H1 (cell line): ENCODE data around the gene LAMP1. TPM values are rescaled to one million over a fixed set of nuclear protein-coding genes. Genes with fewer than 3 reads are reported as not detected.

Experiments
- CTCF ChIA-PET: fragments of 300-600 bp; sonication (Branson Sonifier 250); formaldehyde crosslinking; loops from one replicate; lab custom pipeline; 2021; ENCODE audit not compliant: partially characterized antibody; lab: Charles Lee
- POLR2A ChIA-PET: fragments of 300-600 bp; sonication (Branson Sonifier 250); formaldehyde crosslinking; loops from one replicate; lab custom pipeline; 2021; ENCODE audit warnings: inconsistent platforms; ENCODE audit not compliant: partially characterized antibody; lab: Charles Lee
- DNase-seq, 2 experiments: peaks; one replicate each; pipeline versions ENCODE4 v3.0.0 to v3.0.0-alpha.2; 2010 to 2022; ENCODE audit warnings: low spot score in 2 of 2, low read depth in 1 of 2, mixed read lengths in 1 of 2
- FAIRE-seq: peaks from 2 replicates; lab custom pipeline; 2011; peaks lifted over from hg19 to GRCh38; lab: Jason Lieb, UNC
- H2AFZ ChIP-seq: 2 replicates; pipeline ENCODE4 v1.8.1; 2012; ENCODE audit warnings: low read length, inconsistent platforms
- H2AK5ac ChIP-seq: 2 replicates; pipeline ENCODE4 v1.6.1; 2013; ENCODE audit warnings: low read depth, low read length
- H2BK120ac ChIP-seq: replicated peaks from 2 replicates; pipeline ENCODE3; 2013; ENCODE audit warnings: low read depth, low read length, inconsistent platforms
- H2BK12ac ChIP-seq: 2 replicates; pipeline ENCODE4 v1.6.1; 2013; ENCODE audit warnings: low read depth, low read length
- H2BK15ac ChIP-seq: 2 replicates; pipeline ENCODE4 v1.6.1; 2013; ENCODE audit warnings: low read length
- H2BK20ac ChIP-seq: 2 replicates; pipeline ENCODE4 v1.6.1; 2013; ENCODE audit warnings: low read length
- H2BK5ac ChIP-seq: 2 replicates; pipeline ENCODE4 v1.6.1; 2013; ENCODE audit warnings: low read depth, low read length
- H3K14ac ChIP-seq: 2 replicates; pipeline ENCODE4 v1.6.1; 2013; ENCODE audit warnings: inconsistent platforms; ENCODE audit not compliant: insufficient read length
- H3K18ac ChIP-seq: 2 replicates; pipeline ENCODE4 v1.6.1; 2013; ENCODE audit warnings: low read length; ENCODE audit errors: extremely low read depth
- H3K23ac ChIP-seq: 2 replicates; pipeline ENCODE4 v1.6.1; 2013; ENCODE audit warnings: inconsistent platforms; ENCODE audit not compliant: insufficient read length
- H3K23me2 ChIP-seq: 2 replicates; pipeline ENCODE4 v1.6.1; 2013; ENCODE audit warnings: low read depth, low read length
- H3K27ac ChIP-seq: 2 replicates; pipeline ENCODE4 v1.6.1; 2011; ENCODE audit warnings: low read depth, low read length, inconsistent platforms
- H3K27me3 ChIP-seq, 4 experiments: replicated peaks in 1 of 4; 1 replicate in 1 of 4; 2 replicates in 3 of 4; pipeline versions ENCODE4 v1.6.1 to v1.8.1; 2011 to 2013; ENCODE audit warnings: low read length in 3 of 4, mild to moderate bottlenecking in 3 of 4, inconsistent platforms in 2 of 4, mixed read lengths in 2 of 4, moderate library complexity in 1 of 4; ENCODE audit not compliant: control insufficient read depth in 3 of 4, insufficient read depth in 3 of 4; ENCODE audit errors: extremely low read depth in 1 of 4
- H3K36me3 ChIP-seq, 4 experiments: 2 replicates each; pipeline versions ENCODE4 v1.6.1 to v1.8.1; 2011 to 2013; ENCODE audit warnings: mild to moderate bottlenecking in 4 of 4, low read length in 3 of 4, moderate library complexity in 2 of 4, control low read depth in 1 of 4, inconsistent platforms in 1 of 4; ENCODE audit not compliant: insufficient read depth in 4 of 4, control insufficient read depth in 2 of 4
- H3K4ac ChIP-seq: replicated peaks from 2 replicates; pipeline ENCODE3; 2013; ENCODE audit warnings: low read length, low read depth, mixed read lengths, inconsistent platforms; ENCODE audit not compliant: insufficient read length
- H3K4me1 ChIP-seq, 4 experiments: replicated peaks in 1 of 4; 1 replicate in 1 of 4; 2 replicates in 3 of 4; pipeline versions ENCODE4 v1.6.1 to v1.8.1; 2011 to 2013; ENCODE audit warnings: low read length in 3 of 4, inconsistent platforms in 2 of 4, mixed read lengths in 1 of 4; ENCODE audit not compliant: insufficient read depth in 4 of 4, control insufficient read depth in 3 of 4
- H3K4me2 ChIP-seq, 2 experiments: 2 replicates each; pipeline versions ENCODE4 v1.6.1 to v1.8.1; 2011 to 2013; ENCODE audit warnings: low read depth in 2 of 2, low read length in 2 of 2, control low read depth in 1 of 2, inconsistent platforms in 1 of 2, mild to moderate bottlenecking in 1 of 2; ENCODE audit not compliant: insufficient read depth in 1 of 2
- H3K4me3 ChIP-seq, 4 experiments: fragments of 200-600, 300-600 bp in 1 of 4; sonication (generic), shearing (Covaris generic), sonication (Bioruptor Twin) in 1 of 4; 2 replicates each; pipeline versions ENCODE4 v1.5.1 to v1.8.1; 2011 to 2016; ENCODE audit warnings: low read length in 4 of 4, low read depth in 3 of 4, control low read depth in 2 of 4, inconsistent platforms in 2 of 4, mild to moderate bottlenecking in 2 of 4, mixed read lengths in 1 of 4, moderate library complexity in 1 of 4; ENCODE audit not compliant: insufficient read depth in 2 of 4; ENCODE audit errors: extremely low read depth in 1 of 4
- H3K56ac ChIP-seq: replicated peaks from 2 replicates; pipeline ENCODE3; 2013; ENCODE audit warnings: low read depth, mild to moderate bottlenecking, mixed read lengths, low read length, inconsistent platforms; ENCODE audit not compliant: insufficient read length
- H3K79me1 ChIP-seq: 2 replicates; pipeline ENCODE4 v1.6.1; 2013; ENCODE audit warnings: low read depth, low read length, control low read depth
- H3K79me2 ChIP-seq, 2 experiments: 2 replicates each; pipeline versions ENCODE4 v1.6.1 to v1.8.1; 2012 to 2013; ENCODE audit warnings: low read length in 2 of 2, mild to moderate bottlenecking in 2 of 2, inconsistent platforms in 1 of 2; ENCODE audit not compliant: insufficient read depth in 2 of 2, control insufficient read depth in 1 of 2
- H3K9ac ChIP-seq, 4 experiments: replicated peaks in 1 of 4; 1 replicate in 1 of 4; 2 replicates in 3 of 4; pipeline versions ENCODE4 v1.6.1 to v1.8.1; 2011 to 2013; ENCODE audit warnings: low read depth in 3 of 4, low read length in 3 of 4, control low read depth in 2 of 4, mild to moderate bottlenecking in 2 of 4, moderate library complexity in 2 of 4, inconsistent platforms in 1 of 4; ENCODE audit errors: extremely low read depth in 1 of 4
- H3K9me3 ChIP-seq, 2 experiments: 2 replicates each; pipeline versions ENCODE4 v1.6.1 to v1.8.1; 2012 to 2013; ENCODE audit warnings: mild to moderate bottlenecking in 2 of 2, moderate library complexity in 2 of 2, control low read depth in 1 of 2, inconsistent platforms in 1 of 2, low read depth in 1 of 2, low read length in 1 of 2, mixed read lengths in 1 of 2; ENCODE audit not compliant: insufficient read depth in 2 of 2
- H4K20me1 ChIP-seq, 2 experiments: replicated peaks in 1 of 2; 2 replicates each; pipeline versions ENCODE3 to v1.8.1; 2011 to 2013; ENCODE audit warnings: inconsistent platforms in 2 of 2, low read length in 2 of 2, mild to moderate bottlenecking in 1 of 2; ENCODE audit not compliant: insufficient read depth in 2 of 2, control insufficient read depth in 1 of 2
- H4K5ac ChIP-seq: 2 replicates; pipeline ENCODE4 v1.6.1; 2013; ENCODE audit warnings: low read length, low read depth, mixed read lengths, inconsistent platforms; ENCODE audit not compliant: insufficient read length
- H4K8ac ChIP-seq: 2 replicates; pipeline ENCODE4 v1.8.0; 2013; ENCODE audit warnings: mild to moderate bottlenecking, moderate library complexity, low read length, inconsistent platforms; ENCODE audit not compliant: insufficient read depth; ENCODE audit errors: extremely low read depth
- H4K91ac ChIP-seq: replicated peaks from 2 replicates; pipeline ENCODE3; 2013; ENCODE audit warnings: low read length, mixed read lengths, inconsistent platforms; ENCODE audit not compliant: insufficient read length
- CEBPB ChIP-seq: IDR thresholded peaks from 2 replicates; pipeline ENCODE4 v1.6.1; 2012; ENCODE audit warnings: low read depth, low read length
- PHF8 ChIP-seq: fragments of 200-600 bp; sonication (generic); conservative IDR thresholded peaks from 2 replicates; pipeline ENCODE4 v1.7.1; 2012; ENCODE audit warnings: low read depth, mild to moderate bottlenecking, inconsistent platforms, low read length, moderate library complexity
- POU5F1 ChIP-seq: IDR thresholded peaks from 2 replicates; pipeline ENCODE4 v1.6.1; 2011; ENCODE audit warnings: low read depth, mild to moderate bottlenecking, low read length, moderate library complexity
- SP1 ChIP-seq: IDR thresholded peaks from 2 replicates; pipeline ENCODE4 v1.6.1; 2011; ENCODE audit warnings: low read depth, low read length
- SP4 ChIP-seq: IDR thresholded peaks from 2 replicates; pipeline ENCODE4 v1.6.1; 2012; ENCODE audit warnings: low read length, inconsistent platforms
- WGBS, 2 experiments: shearing (Covaris generic) in 1 of 2; methylation state at CpG; one replicate each; pipeline versions ENCODE4 v1.1.6 to v1.1.7; 2013 to 2015; ENCODE audit warnings: low lambda C conversion rate in 2 of 2, mixed read lengths in 2 of 2, inconsistent platforms in 1 of 2, low coverage in 1 of 2, missing lambda C conversion rate in 1 of 2; ENCODE audit not compliant: insufficient replicate concordance in 2 of 2, insufficient coverage in 1 of 2, insufficient read length in 1 of 2; ENCODE audit errors: extremely low coverage in 1 of 2, missing lambda C conversion rate in 1 of 2; 5-methylcytosine and 5-hydroxymethylcytosine counted together
- polyA plus RNA-seq, 7 experiments: library from polyadenylated mRNA; depleted of rRNA in 3 of 7; stranded (reverse) in 5 of 7; unstranded in 2 of 7; fragments of >200 nt in 5 of 7; fragments of 200-250 nt in 2 of 7; gene quantifications; 1 replicate in 5 of 7; 2 replicates in 1 of 7; 4 replicates in 1 of 7; pipeline versions ENCODE4 v1.2.1 to v1.2.3, GENCODE V29; 2011 to 2013; ENCODE audit warnings: missing spikeins in 2 of 7, mixed read lengths in 2 of 7
- total RNA-seq: library from RNA; stranded (reverse); fragmentation: NEBNext Ultra II Directional; extraction: Animal tissue kit (Norgen Biotek cat#: 25700); gene quantifications from 2 replicates; pipeline ENCODE4 v1.2.1, GENCODE V29; 2021
- TF ChIP-seq, protein P1 (sequence below): IDR thresholded peaks from 2 replicates; pipeline ENCODE4 v1.6.1; 2011; ENCODE audit warnings: low read depth, mild to moderate bottlenecking, low read length; ENCODE audit not compliant: insufficient read depth

LAMP1 gene
- total and polyA plus RNA-seq, 2 of the 8 experiments (the other 6 are each of a cell fraction or from before 2014, with no cell fraction given), result 97.6 to 140 TPM

DNA sequence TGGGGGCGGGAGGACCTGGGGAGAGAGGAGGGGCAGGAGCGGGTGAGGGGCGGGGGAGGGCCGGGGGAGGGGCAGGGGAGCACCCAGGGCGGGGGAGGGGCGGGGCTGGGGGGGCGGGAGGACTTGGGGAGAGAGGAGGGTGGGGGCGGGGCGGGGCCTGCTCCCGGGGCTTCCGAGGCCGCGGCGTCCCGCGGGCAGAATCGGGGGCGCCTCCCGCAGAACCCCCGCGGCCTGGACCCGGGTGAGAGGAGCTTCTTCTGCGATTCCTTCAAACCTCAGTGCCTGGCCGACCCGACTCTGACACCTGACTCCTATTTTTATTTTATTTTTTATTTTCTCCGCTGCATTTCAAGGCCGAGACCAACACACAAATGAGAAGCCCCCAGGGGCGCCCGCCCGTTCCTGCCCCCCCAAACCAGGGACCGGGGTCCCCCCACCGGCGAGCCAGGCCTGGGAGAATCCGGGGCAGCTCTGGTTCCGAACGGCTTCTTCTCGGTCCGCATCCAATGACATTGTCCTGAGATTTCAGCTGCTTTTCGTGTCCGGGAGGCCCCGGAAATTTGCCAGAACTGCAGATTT is 67.4 kb downstream of the LAMP1 start:
- POLR2A ChIA-PET, result interaction anchor here (0.8 to 7.3 kb wide), 17 partner anchors 9 to 155 kb away, joined by 3 to 78 read pairs (median 4); partner anchors contain the start of genes CUL4A, LAMP1 and PCID2
- H4K8ac ChIP-seq, result no peak overlapping the region
- H3K27ac ChIP-seq, result no peak overlapping the region; the same call in 1 of the 2 replicates
- peaks cover 0 to 12% (median 6%) of the 10 kb centered on the region in 4 experiments for H3K36me3 ChIP-seq
- no peak for FAIRE-seq
- TF ChIP-seq SP1 (0 out of 2 replicates have a peak, but pooled peaks have one; percentile 8), PHF8 (peak; percentile 10; the same call in 1 of the 2 replicates), CEBPB (no peak), POU5F1 (no peak), SP4 (no peak)
- TF ChIP-seq, protein P1, sequence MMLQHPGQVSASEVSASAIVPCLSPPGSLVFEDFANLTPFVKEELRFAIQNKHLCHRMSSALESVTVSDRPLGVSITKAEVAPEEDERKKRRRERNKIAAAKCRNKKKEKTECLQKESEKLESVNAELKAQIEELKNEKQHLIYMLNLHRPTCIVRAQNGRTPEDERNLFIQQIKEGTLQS, result no peak
- TF ChIP-seq, all 59 proteins: peak for 2
- H2BK12ac ChIP-seq, result no peak overlapping the region
- 0 out of 7 replicates have a peak, but pooled peaks cover 0 to 4% (median 0%) of the 10 kb centered on the region in 4 experiments for H3K27me3 ChIP-seq
- H2BK120ac ChIP-seq, result no peak overlapping the region
- no peaks in the 10 kb centered on the region; a peak in 1 of 4 replicates for H3K9me3 ChIP-seq
- H3K14ac ChIP-seq, result no peak overlapping the region
- DNase-seq, result no peak
- peaks cover 7% of the 10 kb centered on the region for H3K79me1 ChIP-seq
- peak overlapping the region; percentile 55 to 58; a peak in 3 of 4 replicates for H3K4me2 ChIP-seq
- peaks cover 0 to 8% of the 10 kb centered on the region in 2 experiments for H4K20me1 ChIP-seq
- CTCF ChIA-PET, result interaction anchor here (0.5 to 2.6 kb wide), 7 partner anchors 8 to 88 kb away, joined by 3 to 15 read pairs (median 3); no protein-coding TSS in a partner anchor
- peaks cover 3 to 36% of the 10 kb centered on the region in 2 experiments for H3K79me2 ChIP-seq
- H2AK5ac ChIP-seq, result no peak overlapping the region
- no peak overlapping the region; the same call in 1 of the 2 replicates for H3K18ac ChIP-seq
- H4K5ac ChIP-seq, result peak overlapping the region; percentile 51
- peak overlapping the region in 3 of 4 experiments; percentile 6 to 52 (median 10); a peak in 4 of 8 replicates for H3K4me3 ChIP-seq
- H2BK20ac ChIP-seq, result no peak overlapping the region
- H3K23ac ChIP-seq, result no peak overlapping the region
- no peak overlapping the region; the same call in 1 of the 2 replicates for H2BK5ac ChIP-seq
- H2BK15ac ChIP-seq, result no peak overlapping the region
- peaks cover 2 to 25% (median 7%) of the 10 kb centered on the region in 4 experiments for H3K4me1 ChIP-seq
- H4K91ac ChIP-seq, result no peak overlapping the region
- no peak overlapping the region for H3K9ac ChIP-seq
- no peak overlapping the region for H2AFZ ChIP-seq
- H3K56ac ChIP-seq, result peak overlapping the region; percentile 36
- H3K23me2 ChIP-seq, result peaks cover 10% of the 10 kb centered on the region; the same call in 1 of the 2 replicates
- 65% methylated on average over 11 of the region's 41 CpGs; no CpG with 5 or more reads in 1 of the 2 experiments for whole genome bisulfite sequencing, 2 experiments
- no peak overlapping the region for H3K4ac ChIP-seq
